ENCODE results near the gene STAM.

GRCh38 chr10:17674566-17674965 is 30.6 kb downstream of the STAM start:
- TF ChIP-seq POLR2A (IDR thresholded peaks at IDR 0.05) (no peak), CTCF (IDR thresholded peaks at IDR 0.05) (no peak)
